Calu3 (cell line): Measurements from ENCODE around the gene NDC80. TPM values are rescaled to one million over a fixed set of nuclear protein-coding genes. Genes with fewer than 3 reads are reported as not detected.
"Not testable (repeated sequence)": the region's sequence is repeated elsewhere in the genome, so short reads cannot be mapped to it uniquely, and the experiment has no call there.

ENCODE experiments used
- Bru-seq: library from RNA; stranded (reverse); fragments of 400-500 nt; gene quantifications from one replicate; lab custom pipeline; 2021; lab: Mats Ljungman, UMichigan
- BruChase-seq, 2 experiments: library from RNA; stranded (reverse); fragments of 400-500 nt; gene quantifications; one replicate each; lab custom pipeline; 2021; lab: Mats Ljungman, UMichigan
- BruUV-seq: library from RNA; stranded (reverse); fragments of 400-500 nt; replicated peaks from 2 replicates; lab custom pipeline; 2021; lab: Mats Ljungman, UMichigan
- CTCF ChIA-PET: fragments of 300-600 bp; sonication (Branson Sonifier 250); formaldehyde crosslinking; loops from one replicate; lab custom pipeline; 2022; ENCODE audit warnings: antibody characterized with exemption; lab: Charles Lee
- DNase-seq: peaks from one replicate; pipeline ENCODE4 v3.0.0; 2022
- H3K27ac Mint-ChIP-seq: one replicate; pipeline ENCODE4 v1.8.0; 2022; ENCODE audit warnings: mixed read lengths; ENCODE audit not compliant: unreplicated experiment
- H3K27me3 Mint-ChIP-seq: one replicate; pipeline ENCODE4 v1.8.0; 2022; ENCODE audit warnings: mixed read lengths; ENCODE audit not compliant: unreplicated experiment
- H3K36me3 Mint-ChIP-seq: one replicate; pipeline ENCODE4 v1.8.0; 2022; ENCODE audit warnings: mild to moderate bottlenecking, moderate library complexity, mixed read lengths; ENCODE audit not compliant: insufficient read depth, unreplicated experiment
- H3K4me1 Mint-ChIP-seq: one replicate; pipeline ENCODE4 v1.8.0; 2022; ENCODE audit warnings: mild to moderate bottlenecking, low read depth, mixed read lengths; ENCODE audit not compliant: unreplicated experiment
- H3K4me3 Mint-ChIP-seq: one replicate; pipeline ENCODE4 v1.8.0; 2022; ENCODE audit warnings: mild to moderate bottlenecking, low read depth, moderate library complexity, mixed read lengths; ENCODE audit not compliant: unreplicated experiment
- H3K9me3 Mint-ChIP-seq: one replicate; pipeline ENCODE4 v1.8.0; 2022; ENCODE audit warnings: low read depth, mixed read lengths; ENCODE audit not compliant: unreplicated experiment
- intact Hi-C: fragments of 100-400 bp; cut with micrococcal nuclease; formaldehyde crosslinking; loops from one replicate; pipeline ENCODE4 v1.10.0; 2022; ENCODE audit not compliant: unreplicated experiment
- long read RNA-seq: library from polyadenylated mRNA; stranded (forward); transcript quantifications from one replicate; pipeline ENCODE4 v2.0.0, GENCODE V29; 2022
- total RNA-seq: library from RNA; stranded (reverse); gene quantifications from 2 replicates; pipeline ENCODE4 v1.2.3, GENCODE V29; 2022
- TF ChIP-seq, protein P1 (sequence below): fragments of 200-600 bp; IDR thresholded peaks from one replicate; pipeline ENCODE4 v1.8.0; 2022; ENCODE audit warnings: antibody characterized with exemption; ENCODE audit not compliant: unreplicated experiment

The NDC80 gene
- 49.5 and 56.0 TPM in 2 replicates for total RNA-seq
- Bru-seq, nascent RNA = percentile 88 among the genes with signal in this experiment
- percentile 80 among the genes with signal in this experiment for BruChase-seq, experiment 1, labeled RNA remaining after a 6-hour chase
- percentile 85 among the genes with signal in this experiment for BruChase-seq, experiment 2, labeled RNA remaining after a 2-hour chase
- long read RNA-seq, transcript NDC80-201 (17 exons, 2,172 nt) = major isoform, 63 of 71 reads
- long read RNA-seq, partial matches to known transcripts = 1 of 71 reads
- long read RNA-seq, other reads (novel, unspliced or antisense) = 7 of 71 reads

DNA sequence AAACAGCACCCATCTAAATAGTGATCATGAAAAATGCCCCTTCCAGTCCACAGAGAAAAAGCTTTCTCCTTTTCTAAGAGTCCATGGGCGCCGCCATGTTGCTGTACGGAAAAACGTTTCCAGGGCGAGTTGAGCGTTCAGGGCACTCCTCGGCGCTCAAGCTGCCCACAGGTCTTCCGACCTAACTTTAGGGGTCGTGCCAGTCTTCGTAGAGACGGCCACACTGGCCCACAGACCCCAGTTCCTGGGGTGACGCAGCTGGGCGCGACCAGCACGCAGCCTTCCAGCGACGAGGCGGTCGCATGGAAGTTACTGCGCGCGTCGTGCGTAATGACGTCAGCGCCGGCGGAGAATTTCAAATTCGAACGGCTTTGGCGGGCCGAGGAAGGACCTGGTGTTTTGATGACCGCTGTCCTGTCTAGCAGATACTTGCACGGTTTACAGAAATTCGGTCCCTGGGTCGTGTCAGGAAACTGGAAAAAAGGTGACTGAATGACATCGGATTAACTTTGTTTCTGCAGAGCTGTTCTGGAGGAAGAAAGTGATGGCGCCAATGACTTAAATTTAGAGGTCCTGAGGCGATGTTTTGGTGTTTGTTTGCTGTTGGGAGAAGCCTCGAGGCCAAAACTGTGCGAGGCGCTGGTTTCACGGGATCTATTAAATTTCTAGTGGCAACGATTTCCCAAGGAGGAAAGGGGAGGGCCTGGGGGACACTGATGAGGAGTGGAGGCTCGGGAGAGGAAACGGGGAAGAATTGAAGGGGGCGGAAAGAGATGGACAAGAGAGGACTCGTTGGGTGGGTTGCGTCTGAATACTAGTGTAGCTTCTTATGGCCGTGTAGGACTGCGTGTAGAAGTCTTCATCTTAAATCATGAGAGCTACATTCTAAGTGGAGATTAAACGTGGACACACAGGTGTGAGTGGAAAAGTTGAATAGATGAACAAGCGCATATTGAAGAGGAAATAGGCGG is at the start of gene NDC80, which contains the start of gene METTL4:
TSS of gene NDC80 (plus strand) at position 358 of the 971 bp plus-strand sequence. CDS start 1,429 bp downstream, outside the sequence.
TSS of gene METTL4 (minus strand) at position 306 of the 971 bp plus-strand sequence. CDS start 4,289 bp downstream, outside the sequence.
- Mint-ChIP-seq H3K36me3 (peaks cover 49% of the 10 kb centered on the region), H3K27ac (peak within 1 kb of the TSS; percentile 84), H3K4me3 (peak within 1 kb of the TSS; percentile 91), H3K4me1 (peaks cover 48% of the 10 kb centered on the region), H3K9me3 (no peaks in the 10 kb centered on the region), H3K27me3 (no peaks in the 10 kb centered on the region)
- BruUV-seq = no TSS peak
- intact Hi-C loops = loop anchor here (5.0 kb wide), 1 partner anchor 86 kb away; the partner anchor contains the start of gene SMCHD1
- TF ChIP-seq, protein P1, sequence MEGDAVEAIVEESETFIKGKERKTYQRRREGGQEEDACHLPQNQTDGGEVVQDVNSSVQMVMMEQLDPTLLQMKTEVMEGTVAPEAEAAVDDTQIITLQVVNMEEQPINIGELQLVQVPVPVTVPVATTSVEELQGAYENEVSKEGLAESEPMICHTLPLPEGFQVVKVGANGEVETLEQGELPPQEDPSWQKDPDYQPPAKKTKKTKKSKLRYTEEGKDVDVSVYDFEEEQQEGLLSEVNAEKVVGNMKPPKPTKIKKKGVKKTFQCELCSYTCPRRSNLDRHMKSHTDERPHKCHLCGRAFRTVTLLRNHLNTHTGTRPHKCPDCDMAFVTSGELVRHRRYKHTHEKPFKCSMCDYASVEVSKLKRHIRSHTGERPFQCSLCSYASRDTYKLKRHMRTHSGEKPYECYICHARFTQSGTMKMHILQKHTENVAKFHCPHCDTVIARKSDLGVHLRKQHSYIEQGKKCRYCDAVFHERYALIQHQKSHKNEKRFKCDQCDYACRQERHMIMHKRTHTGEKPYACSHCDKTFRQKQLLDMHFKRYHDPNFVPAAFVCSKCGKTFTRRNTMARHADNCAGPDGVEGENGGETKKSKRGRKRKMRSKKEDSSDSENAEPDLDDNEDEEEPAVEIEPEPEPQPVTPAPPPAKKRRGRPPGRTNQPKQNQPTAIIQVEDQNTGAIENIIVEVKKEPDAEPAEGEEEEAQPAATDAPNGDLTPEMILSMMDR = no peak
- CTCF ChIA-PET = interaction anchor here (0.5 kb wide), 1 partner anchor 79 kb away, joined by 4 read pairs; no protein-coding TSS in a partner anchor
- DNase-seq = peak; percentile 85

DNA sequence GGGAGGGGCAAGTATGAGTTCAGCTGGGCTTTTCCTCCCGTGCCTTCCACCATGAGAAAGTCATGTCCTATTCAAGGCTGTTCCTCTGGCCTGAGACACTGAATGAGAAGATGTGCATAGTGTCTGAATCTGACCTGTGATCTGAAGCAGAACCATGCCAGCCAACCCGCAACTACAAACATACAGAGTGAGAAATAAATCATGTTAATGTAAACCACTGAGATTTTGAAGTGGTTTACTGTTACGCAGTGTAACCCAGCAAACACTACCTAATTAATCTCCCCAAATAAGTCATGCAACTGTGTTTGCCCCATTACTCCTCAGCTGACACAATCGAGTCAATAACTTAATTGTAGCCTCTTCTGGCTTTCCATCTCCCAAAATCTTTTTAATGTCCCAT is 49.2 kb upstream of the NDC80 start:
- BruUV-seq = no TSS peak
- no peak for DNase-seq
- H3K4me1 Mint-ChIP-seq = peaks cover under 1% of the 10 kb centered on the region
- no peaks in the 10 kb centered on the region for H3K36me3 Mint-ChIP-seq
- H3K27me3 Mint-ChIP-seq = no peaks in the 10 kb centered on the region
- TF ChIP-seq, protein P1 = no peak
- CTCF ChIA-PET = no interaction called here
- intact Hi-C loops = no loop called here
- no peak overlapping the region for H3K27ac Mint-ChIP-seq
- no peaks in the 10 kb centered on the region for H3K9me3 Mint-ChIP-seq
- no peak overlapping the region for H3K4me3 Mint-ChIP-seq

DNA sequence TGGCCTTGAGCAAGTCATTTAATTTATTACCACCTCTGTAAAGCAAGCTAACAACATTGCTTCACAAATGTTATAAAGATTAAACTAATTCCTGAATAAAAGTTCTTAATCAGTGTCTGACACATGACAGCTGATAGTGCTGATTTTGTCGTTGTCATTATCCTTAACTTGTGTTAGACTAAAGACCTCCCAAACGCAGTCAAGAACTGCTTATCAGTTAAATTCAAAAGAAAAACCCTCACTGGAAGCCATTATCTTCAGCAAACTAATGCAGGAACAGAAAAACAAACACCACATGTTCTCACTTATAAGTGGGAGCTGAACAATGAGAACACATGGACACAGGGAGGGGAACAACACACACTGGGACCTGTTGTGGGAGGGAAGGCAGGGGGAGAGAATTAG is 46.6 kb upstream of the NDC80 start:
- H3K4me3 Mint-ChIP-seq, BruUV-seq, H3K36me3 Mint-ChIP-seq, H3K9me3 Mint-ChIP-seq, DNase-seq, H3K4me1 Mint-ChIP-seq, intact Hi-C loops, H3K27ac Mint-ChIP-seq, CTCF ChIA-PET, H3K27me3 Mint-ChIP-seq: not testable (repeated sequence)

DNA sequence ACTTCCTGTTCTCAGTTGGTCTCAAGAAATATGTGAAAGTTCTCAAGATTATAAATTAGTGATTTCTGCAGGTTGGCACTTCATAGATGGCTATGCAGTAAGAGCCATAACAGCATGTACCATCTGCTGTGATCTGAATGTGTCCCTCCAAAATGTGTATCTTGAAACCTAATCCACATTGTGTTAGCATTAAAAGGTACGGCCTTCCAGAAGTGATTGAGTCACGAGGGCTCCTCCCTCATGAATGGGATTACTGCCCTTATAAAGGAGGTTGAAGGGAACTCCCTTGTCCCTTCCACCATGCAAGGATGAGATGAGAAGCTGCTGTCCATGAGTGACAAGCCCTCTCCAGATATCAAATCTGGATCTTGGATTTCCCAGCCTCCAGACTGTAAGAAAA is 45.0 kb upstream of the NDC80 start:
- CTCF ChIA-PET = no interaction called here
- intact Hi-C loops = no loop called here
- H3K9me3 Mint-ChIP-seq = no peaks in the 10 kb centered on the region
- no peak overlapping the region for H3K4me3 Mint-ChIP-seq
- TF ChIP-seq, protein P1 = no peak
- DNase-seq = no peak
- H3K27me3 Mint-ChIP-seq = no peaks in the 10 kb centered on the region
- H3K27ac Mint-ChIP-seq = no peak overlapping the region
- H3K4me1 Mint-ChIP-seq = peaks cover 10% of the 10 kb centered on the region
- H3K36me3 Mint-ChIP-seq = no peaks in the 10 kb centered on the region
- BruUV-seq = no TSS peak
